SU-DHL-6 (cell line): ENCODE data around the gene EPC2.

Source experiments
- H2AFZ ChIP-seq: fragments of 200-600 bp; sonication (generic); 2 replicates; pipeline ENCODE4 v1.6.1; 2014; ENCODE audit warnings: low read depth, mild to moderate bottlenecking, moderate library complexity, mixed read lengths, antibody characterized with exemption, low read length; ENCODE audit not compliant: severe bottlenecking
- H3F3A ChIP-seq: fragments of 200-600 bp; shearing (Covaris generic); 2 replicates; pipeline ENCODE4 v1.6.0; 2016; ENCODE audit warnings: antibody characterized with exemption, mild to moderate bottlenecking; ENCODE audit not compliant: insufficient read depth
- H3K27ac ChIP-seq: fragments of 200-600 bp; sonication (generic); 2 replicates; pipeline ENCODE4 v1.5.1; 2016; ENCODE audit warnings: low read depth, mild to moderate bottlenecking, low read length, moderate library complexity, mixed read lengths
- H3K27me3 ChIP-seq: fragments of 200-600 bp; sonication (generic), shearing (Covaris generic); 2 replicates; pipeline ENCODE4 v1.6.0; 2014; ENCODE audit warnings: mild to moderate bottlenecking, low read length
- H3K36me3 ChIP-seq: fragments of 200-600 bp; sonication (generic); 2 replicates; pipeline ENCODE4 v1.6.1; 2014; ENCODE audit warnings: mild to moderate bottlenecking, low read length, mixed read lengths
- H3K4me2 ChIP-seq: fragments of 300-600, 200-600 bp; shearing (Covaris generic), sonication (generic); 2 replicates; pipeline ENCODE4 v1.6.0; 2014; ENCODE audit warnings: low read length, low read depth, mild to moderate bottlenecking; ENCODE audit not compliant: poor library complexity, severe bottlenecking
- H3K4me3 ChIP-seq: fragments of 200-600 bp; sonication (generic); 2 replicates; pipeline ENCODE4 v1.5.1; 2014; ENCODE audit warnings: antibody characterized with exemption, low read length, mild to moderate bottlenecking, mixed read lengths; ENCODE audit not compliant: insufficient read depth, poor library complexity, severe bottlenecking
- H3K79me2 ChIP-seq: fragments of 200-600 bp; sonication (generic); 2 replicates; pipeline ENCODE4 v1.6.1; 2014; ENCODE audit warnings: mild to moderate bottlenecking, low read length, moderate library complexity; ENCODE audit not compliant: insufficient read depth
- H3K9ac ChIP-seq: fragments of 200-600 bp; sonication (generic); 2 replicates; pipeline ENCODE4 v1.7.0; 2014; ENCODE audit warnings: mild to moderate bottlenecking, low read length
- H3K9me2 ChIP-seq: fragments of 200-600 bp; sonication (generic); replicated peaks from 2 replicates; pipeline ENCODE4 v1.6.1; 2014; ENCODE audit warnings: low read length; ENCODE audit not compliant: insufficient read depth
- H3K9me3 ChIP-seq: fragments of 200-600 bp; sonication (generic); 2 replicates; pipeline ENCODE4 v1.6.1; 2014; ENCODE audit warnings: low read length, mixed read lengths; ENCODE audit not compliant: insufficient read depth
- H4K20me1 ChIP-seq: fragments of 200-600 bp; sonication (generic); 2 replicates; pipeline ENCODE4 v1.6.1; 2014; ENCODE audit warnings: low read depth, mild to moderate bottlenecking, antibody characterized with exemption, low read length, moderate library complexity, mixed read lengths
- CTCF ChIP-seq: fragments of 200-600 bp; sonication (generic); IDR thresholded peaks from one replicate; pipeline ENCODE4 v1.5.1; 2017; ENCODE audit warnings: antibody characterized with exemption, mild to moderate bottlenecking, low read length, moderate library complexity; ENCODE audit not compliant: insufficient read depth, poor library complexity, severe bottlenecking
- EZH2phosphoT487 ChIP-seq: fragments of 200-600 bp; sonication (generic), shearing (Covaris generic); conservative IDR thresholded peaks from 2 replicates; pipeline ENCODE4 v1.6.1; 2018; ENCODE audit warnings: mild to moderate bottlenecking, antibody characterized with exemption, low read length, moderate library complexity, mixed read lengths

EPC2 gene

GRCh38 chr2:148719195-148719749, 74.7 kb downstream of the EPC2 start:
- no peaks in the 10 kb centered on the region for H3K9me2 ChIP-seq
- H3F3A ChIP-seq, result no peaks in the 10 kb centered on the region
- H3K79me2 ChIP-seq, result peaks cover 95% of the 10 kb centered on the region
- no peak for TF ChIP-seq CTCF
- no peak for TF ChIP-seq EZH2phosphoT487
- H3K4me3 ChIP-seq, result no peak overlapping the region
- no peaks in the 10 kb centered on the region for H3K36me3 ChIP-seq
- H3K9me3 ChIP-seq, result no peaks in the 10 kb centered on the region
- H3K27me3 ChIP-seq, result no peaks in the 10 kb centered on the region
- H4K20me1 ChIP-seq, result peaks cover 15% of the 10 kb centered on the region; the same call in 1 of the 2 replicates
- no peak overlapping the region for H2AFZ ChIP-seq
- H3K27ac ChIP-seq, result no peak overlapping the region
- no peak overlapping the region for H3K9ac ChIP-seq
- H3K4me2 ChIP-seq, result no peak overlapping the region

GRCh38 chr2:148719941-148720436, 75.4 kb downstream of the EPC2 start:
- no peak for TF ChIP-seq CTCF
- Histone ChIP-seq H3K9me3 (no peaks in the 10 kb centered on the region), H3K9ac (no peak overlapping the region), H3K4me3 (no peak overlapping the region), H3K79me2 (peaks cover 96% of the 10 kb centered on the region), H3K9me2 (no peaks in the 10 kb centered on the region), H4K20me1 (peaks cover 21% of the 10 kb centered on the region), H2AFZ (no peak overlapping the region), H3K4me2 (no peak overlapping the region), H3K36me3 (no peaks in the 10 kb centered on the region), H3F3A (no peaks in the 10 kb centered on the region), H3K27ac (no peak overlapping the region), H3K27me3 (no peaks in the 10 kb centered on the region)

- Histone ChIP-seq H3K27ac (no peak overlapping the region), H3K9me3 (no peaks in the 10 kb centered on the region), H3K36me3 (no peaks in the 10 kb centered on the region)
Measured at GRCh38 chr2:148720501-148721001, 76.0 kb downstream of the EPC2 start.

More at GRCh38 chr2:148720501-148721001, 76.0 kb downstream of the EPC2 start:
- H3K27me3 ChIP-seq, result no peaks in the 10 kb centered on the region
- H3K4me2 ChIP-seq, result no peak overlapping the region
- H3K9me2 ChIP-seq, result no peaks in the 10 kb centered on the region
- no peak overlapping the region for H3K9ac ChIP-seq
- no peak for TF ChIP-seq CTCF
- TF ChIP-seq EZH2phosphoT487, result no peak
- peaks cover 27% of the 10 kb centered on the region for H4K20me1 ChIP-seq
- no peak overlapping the region for H2AFZ ChIP-seq
- H3K4me3 ChIP-seq, result no peak overlapping the region
- no peaks in the 10 kb centered on the region for H3F3A ChIP-seq
- H3K79me2 ChIP-seq, result peaks cover 96% of the 10 kb centered on the region
